HG02943 (cell line): Measurements from ENCODE around the gene PGBD1.
"Not testable (repeated sequence)": the region's sequence is repeated elsewhere in the genome, so short reads cannot be mapped to it uniquely, and the experiment has no call there.

ENCODE experiments used
- ATAC-seq: cut with Tn5 transposase; IDR thresholded peaks from one replicate; pipeline ENCODE4 v1.9.1; 2021; ENCODE audit warnings: mild to moderate bottlenecking, low read depth, moderate library complexity; ENCODE audit not compliant: unreplicated experiment

The PGBD1 gene

GRCh38 chr6:28266962-28267694, 14.2 kb upstream of the PGBD1 start, which contains the start of gene ZSCAN26:
Gene ZSCAN26 (plus strand): TSS chr6:28267143. CDS start chr6:28271920, 4,777 bp downstream.
- ATAC-seq = peak; percentile 84

- no peak for ATAC-seq
Measured at GRCh38 chr6:28267695-28268059, 13.7 kb upstream of the PGBD1 start.

- ATAC-seq = no peak
Measured at GRCh38 chr6:28269492-28269891, 11.9 kb upstream of the PGBD1 start.

- ATAC-seq = no peak
Measured at GRCh38 chr6:28274888-28275287, 6.5 kb upstream of the PGBD1 start.

- no peak for ATAC-seq
Measured at GRCh38 chr6:28277746-28278145, 3.6 kb upstream of the PGBD1 start.

- ATAC-seq = no peak
Measured at GRCh38 chr6:28280595-28281287, 631 bp upstream of the PGBD1 start.

GRCh38 chr6:28282926-28283325, 1.6 kb downstream of the PGBD1 start:
- no peak for ATAC-seq

GRCh38 chr6:28291573-28291972, 10.2 kb downstream of the PGBD1 start:
- ATAC-seq = no peak

- ATAC-seq = no peak
Measured at GRCh38 chr6:28295326-28295725, 14.0 kb downstream of the PGBD1 start.

- no peak for ATAC-seq
Measured at GRCh38 chr6:28296520-28297060, 15.2 kb downstream of the PGBD1 start.

- no peak for ATAC-seq
Measured at GRCh38 chr6:28303570-28303969, 22.2 kb downstream of the PGBD1 start.

GRCh38 chr6:28306363-28306762, 25.0 kb downstream of the PGBD1 start:
- not testable (repeated sequence) for ATAC-seq

GRCh38 chr6:28311139-28311823, 29.9 kb downstream of the PGBD1 start:
- ATAC-seq = no peak

- ATAC-seq = no peak
Measured at GRCh38 chr6:28312939-28313338, 31.6 kb downstream of the PGBD1 start.

GRCh38 chr6:28315628-28316027, 34.3 kb downstream of the PGBD1 start:
- no peak for ATAC-seq

GRCh38 chr6:28317866-28318265, 36.5 kb downstream of the PGBD1 start:
- ATAC-seq = not testable (repeated sequence)

GRCh38 chr6:28322661-28323060, 41.3 kb downstream of the PGBD1 start:
- no peak for ATAC-seq

- no peak for ATAC-seq
Measured at GRCh38 chr6:28323813-28324424, 42.5 kb downstream of the PGBD1 start.

GRCh38 chr6:28326371-28326948, 45.1 kb downstream of the PGBD1 start:
- no peak for ATAC-seq

- no peak for ATAC-seq
Measured at GRCh38 chr6:28330041-28330440, 48.7 kb downstream of the PGBD1 start.
